Measurements from ENCODE around the gene ZNF746.

ZNF746 gene

GRCh38 chr7:149489391-149490024, 8.1 kb downstream of the ZNF746 start:
- Histone ChIP-seq H3K9me3 (ENCODE audit: severe bottlenecking) (no peaks in the 10 kb centered on the region), H3K27me3 (ENCODE audit: insufficient read depth, low read depth, severe bottlenecking) (no peaks in the 10 kb centered on the region), H3K27ac (no peak overlapping the region), H3K4me3 (ENCODE audit: low read depth, low read length) (no peak overlapping the region), H3K36me3 (peaks cover 54% of the 10 kb centered on the region)
- TF ChIP-seq CTCF (IDR thresholded peaks at IDR 0.05; ENCODE audit: low read depth, low read length), result peak; percentile 50
- DNase-seq, result peak; percentile 19

GRCh38 chr7:149479568-149479967, 18.0 kb downstream of the ZNF746 start:
- Histone ChIP-seq H3K9me3 (ENCODE audit: severe bottlenecking) (peaks cover 4% of the 10 kb centered on the region), H3K27ac (no peak overlapping the region), H3K36me3 (peaks cover 39% of the 10 kb centered on the region), H3K4me3 (ENCODE audit: low read depth, low read length) (no peak overlapping the region), H3K27me3 (ENCODE audit: insufficient read depth, low read depth, severe bottlenecking) (no peaks in the 10 kb centered on the region)
- DNase-seq, result no peak
- TF ChIP-seq CTCF (IDR thresholded peaks at IDR 0.05; ENCODE audit: low read depth, low read length), result no peak

GRCh38 chr7:149478754-149479153, 18.9 kb downstream of the ZNF746 start:
- Histone ChIP-seq H3K27me3 (ENCODE audit: insufficient read depth, low read depth, severe bottlenecking) (no peaks in the 10 kb centered on the region), H3K36me3 (peaks cover 45% of the 10 kb centered on the region), H3K9me3 (ENCODE audit: severe bottlenecking) (peaks cover 4% of the 10 kb centered on the region), H3K27ac (no peak overlapping the region), H3K4me3 (ENCODE audit: low read depth, low read length) (no peak overlapping the region)
- no peak for DNase-seq
- no peak for TF ChIP-seq CTCF (IDR thresholded peaks at IDR 0.05; ENCODE audit: low read depth, low read length)

GRCh38 chr7:149477494-149478443, 19.8 kb downstream of the ZNF746 start:
- H3K36me3 ChIP-seq, result peaks cover 53% of the 10 kb centered on the region
- H3K4me3 ChIP-seq (ENCODE audit: low read depth, low read length), result no peak overlapping the region
- H3K27ac ChIP-seq, result no peak overlapping the region
- no peak for DNase-seq
- no peak for TF ChIP-seq CTCF (IDR thresholded peaks at IDR 0.05; ENCODE audit: low read depth, low read length)
- no peaks in the 10 kb centered on the region for H3K27me3 ChIP-seq (ENCODE audit: insufficient read depth, low read depth, severe bottlenecking)
- peaks cover 4% of the 10 kb centered on the region for H3K9me3 ChIP-seq (ENCODE audit: severe bottlenecking)

- H3K9me3 ChIP-seq (ENCODE audit: severe bottlenecking), result peaks cover 4% of the 10 kb centered on the region
- no peak overlapping the region for H3K27ac ChIP-seq
- no peak overlapping the region for H3K4me3 ChIP-seq (ENCODE audit: low read depth, low read length)
- no peaks in the 10 kb centered on the region for H3K27me3 ChIP-seq (ENCODE audit: insufficient read depth, low read depth, severe bottlenecking)
- TF ChIP-seq CTCF (IDR thresholded peaks at IDR 0.05; ENCODE audit: low read depth, low read length), result no peak
- peaks cover 58% of the 10 kb centered on the region for H3K36me3 ChIP-seq
- no peak for DNase-seq
These were observed 20.8 kb downstream of the ZNF746 start for GRCh38 chr7:149476791-149477190.
